Neural cell (in vitro differentiated cells): Measurements from ENCODE around the gene KCNK7.

Experiments used
- CTCF ChIP-seq: fragments of 450-650 bp; IDR thresholded peaks from 2 replicates; pipeline ENCODE4 v1.5.1; 2014; ENCODE audit warnings: antibody characterized with exemption, mild to moderate bottlenecking, moderate library complexity; ENCODE audit not compliant: poor library complexity, severe bottlenecking
- EZH2 ChIP-seq: fragments of 200-600, 300-800 bp; shearing (Covaris generic), sonication (generic); IDR thresholded peaks from 2 replicates; pipeline ENCODE4 v1.6.1; 2014; ENCODE audit warnings: antibody characterized with exemption, low read length, borderline replicate concordance, mild to moderate bottlenecking; ENCODE audit not compliant: insufficient read depth, poor library complexity, severe bottlenecking
- REST ChIP-seq: IDR thresholded peaks from 2 replicates; pipeline ENCODE4 v1.6.1; 2012; ENCODE audit warnings: borderline replicate concordance

- TF ChIP-seq CTCF = no peak
- TF ChIP-seq EZH2 = no peak
- TF ChIP-seq REST = no peak
Observed at GRCh38 chr11:65596520-65596919, 920 bp upstream of the KCNK7 start.
